ENCODE results near the gene AMIGO1. TPM values are rescaled to one million over a fixed set of nuclear protein-coding genes. Genes with fewer than 3 reads are reported as not detected.
A peak's percentile ranks its signal among the peaks of the same experiment; 100 is the strongest.

AMIGO1 gene
- total and polyA plus RNA-seq, 10 of the 15 experiments (the other 5 are each of a cell fraction or from before 2014, with no cell fraction given) = 0.02 to 0.28 (median 0.08) TPM; not detected in 1

DNA sequence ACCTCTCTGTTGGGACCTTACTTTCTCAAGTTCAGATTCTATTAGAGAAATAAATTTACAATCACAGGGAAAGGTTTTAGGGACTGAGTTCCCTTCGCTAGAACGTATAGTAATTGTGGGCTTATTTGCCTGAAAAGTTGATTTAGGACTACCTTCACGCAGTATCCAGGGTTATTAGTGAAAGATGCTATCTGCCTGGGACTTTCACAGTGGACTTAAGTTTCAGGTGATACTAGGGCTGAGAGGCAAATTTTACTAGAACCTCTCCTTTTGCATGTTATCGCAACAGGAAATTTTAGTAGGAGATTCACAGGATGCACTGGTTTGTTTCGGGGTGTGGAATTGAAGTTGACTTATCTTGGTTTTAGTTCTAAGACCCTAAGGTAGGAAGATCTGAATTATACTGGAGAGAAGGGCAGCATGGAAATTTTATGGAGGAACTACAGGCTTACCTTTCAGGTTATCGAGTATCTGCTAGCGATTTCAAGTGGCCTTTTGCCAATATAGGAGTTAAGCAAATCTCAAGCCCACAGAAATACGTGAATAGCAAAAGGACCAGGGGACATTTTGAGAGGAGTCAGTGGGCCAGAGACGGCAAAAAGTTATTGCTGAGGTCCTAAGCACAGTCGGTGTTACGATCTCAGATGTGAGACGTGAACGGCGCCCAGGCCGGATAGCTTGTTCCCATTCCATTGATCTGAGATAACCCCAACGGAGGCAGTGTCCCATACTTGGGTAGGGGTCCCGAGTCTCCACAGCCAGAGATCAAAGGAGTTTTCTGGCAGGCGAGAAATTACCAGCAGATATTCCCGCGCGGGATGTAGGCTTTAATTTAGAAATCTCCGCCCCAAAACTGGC is 38.2 kb upstream of the AMIGO1 start:
- DNase-seq (ENCODE audit: low read depth, low spot score) (no peak), FAIRE-seq (no peak), ATAC-seq (peak; percentile 35)
- 2% methylated on average over 22 of the region's 22 CpGs for WGBS (ENCODE audit: insufficient coverage, insufficient replicate concordance, low lambda C conversion rate, missing lambda C conversion rate)
- H3K4me2 ChIP-seq (ENCODE audit: control insufficient read depth, insufficient read depth) = peak overlapping the region; percentile 99
- no peaks in the 10 kb centered on the region for H3K27me3 ChIP-seq (replicated peaks in 1 of 2; ENCODE audit: control insufficient read depth in 2 of 2, insufficient read depth in 2 of 2, low read length in 1 of 2)
- ChIA-PET SMC1A (ENCODE audit: uncharacterized antibody, unreplicated experiment) (interaction anchor here (0.7 to 4.6 kb wide), 20 partner anchors 12 to 437 kb away, joined by 3 to 117 read pairs (median 12); partner anchors contain the start of genes AHCYL1, AMPD2 and GNAT2), CTCF (interaction anchor here (0.7 to 7.6 kb wide), 25 partner anchors 13 to 439 kb away, joined by 3 to 201 read pairs (median 11); partner anchors contain the start of genes AHCYL1, AMPD2, CYB561D1 and GNAT2), POLR2A (interaction anchor here (0.8 to 3.1 kb wide), 19 partner anchors 12 to 437 kb away, joined by 3 to 34 read pairs (median 6); partner anchors contain the start of genes AHCYL1, AMPD2, ATXN7L2 and GNAT2), RAD21 (ENCODE audit: unreplicated experiment) (interaction anchor here (0.6 to 4.1 kb wide), 29 partner anchors 9 to 487 kb away, joined by 3 to 106 read pairs (median 5); partner anchors contain the start of genes AHCYL1, AMPD2, CYB561D1 and GNAT2)
- H3K27ac ChIP-seq (ENCODE audit: control insufficient read depth, insufficient read depth) = peak overlapping the region; percentile 96
- BruUV-seq (replicated peaks) = TSS peak; percentile 98
- peaks cover 58% of the 10 kb centered on the region for H3K79me2 ChIP-seq (ENCODE audit: control insufficient read depth, insufficient read depth, low read length)
- TF ChIP-seq, protein P1, sequence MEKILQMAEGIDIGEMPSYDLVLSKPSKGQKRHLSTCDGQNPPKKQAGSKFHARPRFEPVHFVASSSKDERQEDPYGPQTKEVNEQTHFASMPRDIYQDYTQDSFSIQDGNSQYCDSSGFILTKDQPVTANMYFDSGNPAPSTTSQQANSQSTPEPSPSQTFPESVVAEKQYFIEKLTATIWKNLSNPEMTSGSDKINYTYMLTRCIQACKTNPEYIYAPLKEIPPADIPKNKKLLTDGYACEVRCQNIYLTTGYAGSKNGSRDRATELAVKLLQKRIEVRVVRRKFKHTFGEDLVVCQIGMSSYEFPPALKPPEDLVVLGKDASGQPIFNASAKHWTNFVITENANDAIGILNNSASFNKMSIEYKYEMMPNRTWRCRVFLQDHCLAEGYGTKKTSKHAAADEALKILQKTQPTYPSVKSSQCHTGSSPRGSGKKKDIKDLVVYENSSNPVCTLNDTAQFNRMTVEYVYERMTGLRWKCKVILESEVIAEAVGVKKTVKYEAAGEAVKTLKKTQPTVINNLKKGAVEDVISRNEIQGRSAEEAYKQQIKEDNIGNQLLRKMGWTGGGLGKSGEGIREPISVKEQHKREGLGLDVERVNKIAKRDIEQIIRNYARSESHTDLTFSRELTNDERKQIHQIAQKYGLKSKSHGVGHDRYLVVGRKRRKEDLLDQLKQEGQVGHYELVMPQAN (conservative IDR thresholded peaks at IDR 0.05) = 0 out of 2 replicates have a peak, but pooled peaks have one; percentile 7
- no peak for TF ChIP-seq HCFC1 (IDR thresholded peaks at IDR 0.05; ENCODE audit: low read length)
- H3K4me3 ChIP-seq = peak overlapping the region; percentile 92
- no peaks in the 10 kb centered on the region for H3K36me3 ChIP-seq (ENCODE audit: control insufficient read depth in 2 of 2, insufficient read depth in 2 of 2, low read length in 1 of 2)
- no peaks in the 10 kb centered on the region for H3K9me3 ChIP-seq (replicated peaks; ENCODE audit: control insufficient read depth, insufficient read depth, low read length)
- in situ Hi-C loops (cut with MboI) = loop anchor here (5.0 kb wide), 3 partner anchors 75 to 440 kb away; no protein-coding TSS in a partner anchor
- H4K20me1 ChIP-seq (ENCODE audit: control insufficient read depth, insufficient read depth) = no peaks in the 10 kb centered on the region
- intact Hi-C loops (cut with micrococcal nuclease; ENCODE audit: unreplicated experiment) = loop anchor here (1.0 to 5.0 kb wide), 4 partner anchors 72 to 437 kb away; partner anchors contain the start of genes AHCYL1, AMPD2 and GNAT2
- H2AFZ ChIP-seq (ENCODE audit: control insufficient read depth, low read depth, low read length) = peak overlapping the region; percentile 86
- peak overlapping the region; percentile 96 for H3K9ac ChIP-seq (ENCODE audit: control insufficient read depth, insufficient read depth, low read length)
- peaks cover 6% of the 10 kb centered on the region for H3K4me1 ChIP-seq (ENCODE audit: control insufficient read depth, insufficient read depth, low read length)
